Lung (tissue), 12 donors: ENCODE data around the gene NEU2. TPM values are rescaled to one million over a fixed set of nuclear protein-coding genes. Genes with fewer than 3 reads are reported as not detected.

ENCODE experiments used
- ATAC-seq: fragments of 200-7000 bp; cut with Tn5 transposase; one replicate; pipeline ENCODE4 v1.9.1; 2020; ENCODE audit warnings: moderate number of reproducible peaks; ENCODE audit not compliant: insufficient read depth, low FRiP score
- DNase-seq, 3 donors: peaks; one replicate each; pipeline ENCODE4 v3.0.0-alpha.2; 2013 to 2017
- H3K27ac ChIP-seq, 2 donors: one replicate each; pipeline ENCODE4 v1.5.1; 2013; ENCODE audit warnings: mild to moderate bottlenecking in 2 of 2, moderate library complexity in 2 of 2, control low read depth in 1 of 2, inconsistent platforms in 1 of 2, low read depth in 1 of 2, low read length in 1 of 2
- H3K27me3 ChIP-seq, 3 donors: one replicate each; pipeline ENCODE4 v1.5.1; 2013; ENCODE audit warnings: low read length in 2 of 3; ENCODE audit not compliant: control insufficient read depth in 3 of 3, insufficient read depth in 3 of 3
- H3K36me3 ChIP-seq, 4 donors: one replicate each; pipeline ENCODE4 v1.5.1; 2013; ENCODE audit warnings: low read length in 4 of 4, mild to moderate bottlenecking in 1 of 4, moderate library complexity in 1 of 4; ENCODE audit not compliant: control insufficient read depth in 4 of 4, insufficient read depth in 4 of 4
- H3K4me1 ChIP-seq, 5 donors: one replicate each; pipeline ENCODE4 v1.5.1; 2013; ENCODE audit warnings: low read length in 5 of 5, mild to moderate bottlenecking in 2 of 5, moderate library complexity in 1 of 5; ENCODE audit not compliant: control insufficient read depth in 5 of 5, insufficient read depth in 5 of 5
- H3K4me3 ChIP-seq: one replicate; pipeline ENCODE4 v1.5.1; 2013; ENCODE audit warnings: mild to moderate bottlenecking, control low read depth, moderate library complexity
- H3K9ac ChIP-seq, 2 donors: one replicate each; pipeline ENCODE4 v1.5.1; 2013; ENCODE audit warnings: low read length in 2 of 2, control low read depth in 1 of 2; ENCODE audit not compliant: insufficient read depth in 1 of 2
- H3K9me3 ChIP-seq, 4 donors: one replicate each; pipeline ENCODE4 v1.5.1; 2013; ENCODE audit warnings: low read length in 3 of 4, mild to moderate bottlenecking in 1 of 4, moderate library complexity in 1 of 4; ENCODE audit not compliant: control insufficient read depth in 4 of 4, insufficient read depth in 3 of 4
- WGBS, 2 donors: extraction: QIAGEN DNeasy Blood & Tissue Kit; methylation state at CpG; one replicate each; pipeline ENCODE4 v1.1.7; 2013; 5-methylcytosine and 5-hydroxymethylcytosine counted together
- polyA plus RNA-seq, 2 donors: library from polyadenylated mRNA; stranded (reverse); fragments of 200-250 nt; gene quantifications; one replicate each; pipeline ENCODE4 v1.2.1, GENCODE V29; 2013
- total RNA-seq, 2 donors: library from RNA; depleted of rRNA in 1 of 2; stranded (reverse); fragments of >200 nt in 1 of 2; gene quantifications; one replicate each; pipeline ENCODE4 v1.2.1, GENCODE V29; 2014 to 2021
- TF ChIP-seq, protein P1 (sequence below): IDR thresholded peaks from 2 replicates; pipeline ENCODE4 v1.5.1; 2012; ENCODE audit warnings: mild to moderate bottlenecking; ENCODE audit errors: control extremely low read depth, extremely low read depth
- donor health status: control.
- donor health status: control.
- donor health status: Bipolar disorder and iron deficiency.
- donor health status: healthy.
- donor health status: DM: yes; HTN: yes; CAD: no.

Gene NEU2
- total and polyA plus RNA-seq, 4 donors, result not detected

DNA sequence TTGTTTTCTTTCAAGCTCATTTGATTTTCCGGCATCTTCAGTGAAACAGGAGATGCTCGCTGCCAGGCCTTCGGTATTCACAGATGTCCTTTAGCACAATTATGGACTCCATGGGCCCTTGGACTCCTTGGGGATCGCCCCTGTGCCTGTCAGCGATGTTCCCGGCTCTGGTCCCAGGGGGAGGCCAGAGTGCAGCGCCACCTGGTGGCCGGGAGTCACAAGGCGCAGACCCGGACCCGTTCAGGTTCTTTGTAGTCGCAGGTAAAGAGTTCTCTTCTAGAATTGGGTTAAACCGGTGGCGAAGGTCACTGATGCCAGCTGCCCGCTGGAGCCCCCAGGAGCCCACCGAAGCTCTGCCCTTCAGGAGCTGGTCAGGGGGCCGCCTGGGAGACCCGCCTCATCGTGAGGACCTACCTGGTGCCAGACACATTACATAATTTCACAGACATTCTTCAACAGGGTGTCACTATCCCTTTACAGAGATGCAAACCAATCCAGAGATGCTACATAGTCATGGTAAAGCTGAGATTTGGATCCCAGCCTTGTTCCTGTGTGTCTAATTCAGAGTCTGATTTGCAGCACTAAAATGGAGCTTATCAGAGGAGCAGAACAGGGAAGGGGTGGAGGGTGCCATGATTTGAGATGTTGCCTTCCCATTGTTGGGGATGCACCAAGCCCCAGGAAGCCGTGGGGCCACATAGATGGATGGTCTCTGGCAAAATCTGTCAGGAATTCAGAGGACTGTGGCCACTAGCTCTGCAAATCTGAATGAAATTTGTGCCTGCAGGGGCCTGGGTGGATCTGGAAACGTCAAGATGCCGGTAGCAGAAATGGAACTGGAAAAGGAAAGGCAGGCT is 21.7 kb downstream of the NEU2 start:
- ATAC-seq, result no peak
- WGBS, 2 donors, result 30 to 36% methylated on average over 22 of the region's 22 CpGs

DNA sequence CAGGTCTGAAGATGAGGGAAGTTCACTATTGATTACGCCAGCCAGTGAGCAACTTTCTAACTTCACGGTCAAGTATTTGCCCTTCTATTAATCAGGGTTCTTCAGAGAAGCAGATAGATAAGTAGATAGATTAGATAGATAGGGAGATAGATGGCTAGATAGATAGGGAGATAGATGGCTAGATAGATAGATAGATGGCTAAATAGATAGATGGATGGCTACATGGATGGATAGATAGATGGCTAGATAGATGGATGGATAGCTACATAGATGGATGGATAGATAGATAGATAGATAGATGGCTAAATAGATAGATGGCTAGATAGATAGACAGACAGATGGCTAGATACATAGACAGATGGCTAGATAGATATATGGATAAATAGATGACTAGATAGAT is 22.9 kb downstream of the NEU2 start:
- H3K4me3 ChIP-seq, result no peak overlapping the region
- no peak for DNase-seq
- TF ChIP-seq, protein P1, sequence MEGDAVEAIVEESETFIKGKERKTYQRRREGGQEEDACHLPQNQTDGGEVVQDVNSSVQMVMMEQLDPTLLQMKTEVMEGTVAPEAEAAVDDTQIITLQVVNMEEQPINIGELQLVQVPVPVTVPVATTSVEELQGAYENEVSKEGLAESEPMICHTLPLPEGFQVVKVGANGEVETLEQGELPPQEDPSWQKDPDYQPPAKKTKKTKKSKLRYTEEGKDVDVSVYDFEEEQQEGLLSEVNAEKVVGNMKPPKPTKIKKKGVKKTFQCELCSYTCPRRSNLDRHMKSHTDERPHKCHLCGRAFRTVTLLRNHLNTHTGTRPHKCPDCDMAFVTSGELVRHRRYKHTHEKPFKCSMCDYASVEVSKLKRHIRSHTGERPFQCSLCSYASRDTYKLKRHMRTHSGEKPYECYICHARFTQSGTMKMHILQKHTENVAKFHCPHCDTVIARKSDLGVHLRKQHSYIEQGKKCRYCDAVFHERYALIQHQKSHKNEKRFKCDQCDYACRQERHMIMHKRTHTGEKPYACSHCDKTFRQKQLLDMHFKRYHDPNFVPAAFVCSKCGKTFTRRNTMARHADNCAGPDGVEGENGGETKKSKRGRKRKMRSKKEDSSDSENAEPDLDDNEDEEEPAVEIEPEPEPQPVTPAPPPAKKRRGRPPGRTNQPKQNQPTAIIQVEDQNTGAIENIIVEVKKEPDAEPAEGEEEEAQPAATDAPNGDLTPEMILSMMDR, result no peak
- no peaks in the 10 kb centered on the region for H3K9me3 ChIP-seq
- 94 to 95% methylated on average over 2 of the region's 2 CpGs for WGBS, 2 donors
- no peak for ATAC-seq
- H3K27ac ChIP-seq, result no peak overlapping the region
- no peaks in the 10 kb centered on the region for H3K36me3 ChIP-seq
- H3K27me3 ChIP-seq, result peaks cover 0 to 3% (median 0%) of the 10 kb centered on the region in 3 donors
- H3K9ac ChIP-seq, result no peak overlapping the region
- H3K4me1 ChIP-seq, result peaks cover 0 to 11% (median 4%) of the 10 kb centered on the region in 5 donors

More for the DNA sequence above, 21.7 kb downstream of the NEU2 start:
- Histone ChIP-seq H3K27me3 (peaks cover 0 to 3% (median 0%) of the 10 kb centered on the region in 3 donors), H3K9me3 (no peaks in the 10 kb centered on the region), H3K27ac (no peak overlapping the region), H3K4me3 (no peak overlapping the region), H3K36me3 (no peaks in the 10 kb centered on the region), H3K4me1 (peaks cover 0 to 5% (median 3%) of the 10 kb centered on the region in 5 donors), H3K9ac (no peak overlapping the region)
- peak; percentile 48 to 51 (median 50) for DNase-seq
- TF ChIP-seq, protein P1, result peak; percentile 69

DNA sequence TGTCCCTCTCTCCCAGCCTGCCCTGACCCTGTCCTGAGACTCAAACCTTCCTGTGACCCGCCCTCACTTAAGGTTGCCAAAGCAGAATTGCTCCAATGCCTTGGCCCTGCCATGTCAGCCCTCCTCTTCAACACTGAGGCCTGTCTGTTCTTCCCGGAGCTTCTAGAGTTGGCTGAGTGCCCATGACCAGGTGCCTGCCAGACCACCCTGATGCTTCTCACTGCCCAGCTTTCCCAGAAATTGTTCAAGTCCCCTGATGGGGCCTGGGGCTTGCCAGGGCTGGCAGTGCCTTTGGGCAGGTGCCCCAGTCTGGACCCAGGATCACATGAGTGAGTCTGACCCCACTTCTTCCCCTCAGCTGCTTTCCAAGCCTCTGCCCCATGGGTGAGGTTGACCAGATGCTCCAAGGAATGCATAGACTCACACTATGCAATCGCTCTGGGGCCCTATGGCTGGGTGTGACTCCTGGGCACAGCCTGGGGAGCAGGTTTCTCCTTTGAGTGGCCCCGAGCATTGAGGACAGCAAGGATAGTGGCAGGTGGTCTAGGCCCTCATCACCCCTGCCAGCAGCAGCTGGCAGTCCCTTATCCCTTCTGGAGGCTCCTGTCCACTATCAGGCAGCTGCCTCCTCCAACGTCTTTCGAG is 24.6 kb downstream of the NEU2 start:
- Histone ChIP-seq H3K9ac (no peak overlapping the region), H3K36me3 (no peaks in the 10 kb centered on the region), H3K27me3 (no peaks in the 10 kb centered on the region), H3K27ac (no peak overlapping the region), H3K4me3 (no peak overlapping the region), H3K4me1 (peaks cover 0 to 16% (median 7%) of the 10 kb centered on the region in 5 donors), H3K9me3 (no peaks in the 10 kb centered on the region)
- TF ChIP-seq, protein P1, result no peak
- 90% methylated on average over 6 of the region's 6 CpGs for WGBS, 2 donors
- no peak for DNase-seq
- no peak for ATAC-seq
